HepG2 (cell line): ENCODE results near the gene TSNAXIP1. TPM values are rescaled to one million over a fixed set of nuclear protein-coding genes. Genes with fewer than 3 reads are reported as not detected.

ENCODE experiments used
- AGO2 ChIP-seq: fragments of 200-400 bp; formaldehyde crosslinking; optimal IDR thresholded peaks from 2 replicates; pipeline ENCODE3; 2017; ENCODE audit warnings: mild to moderate bottlenecking, low read depth, low read length, moderate library complexity
- CSRNP1 ChIP-seq: sonication (generic); formaldehyde crosslinking; IDR thresholded peaks from 2 replicates; pipeline ENCODE4 v1.8.1; 2023; ENCODE audit warnings: mild to moderate bottlenecking, missing genetic modification reagents
- FOXO4 ChIP-seq: sonication (generic); formaldehyde crosslinking; conservative IDR thresholded peaks from 2 replicates; pipeline ENCODE4 v1.8.1; 2023; ENCODE audit warnings: missing genetic modification reagents
- MLXIP ChIP-seq: sonication (generic); formaldehyde crosslinking; IDR thresholded peaks from 2 replicates; pipeline ENCODE4 v1.9.0; 2021; ENCODE audit warnings: missing genetic modification reagents, borderline replicate concordance
- PATZ1 ChIP-seq: sonication (generic); formaldehyde crosslinking; IDR thresholded peaks from 2 replicates; pipeline ENCODE4 v1.4.0; 2020; ENCODE audit warnings: missing genetic modification reagents
- PHF21A ChIP-seq: sonication (generic); formaldehyde crosslinking; IDR thresholded peaks from 2 replicates; pipeline ENCODE4 v1.5.0; 2020; ENCODE audit warnings: mild to moderate bottlenecking, missing genetic modification reagents
- RBM39 ChIP-seq: fragments of 200-400 bp; formaldehyde crosslinking; IDR thresholded peaks from one replicate; pipeline ENCODE4 v1.6.1; 2018; ENCODE audit warnings: antibody characterized with exemption, mild to moderate bottlenecking, low read depth, low read length; ENCODE audit not compliant: poor library complexity, severe bottlenecking
- SNAI1 ChIP-seq: sonication (generic); formaldehyde crosslinking; IDR thresholded peaks from 2 replicates; pipeline ENCODE4 v1.5.0; 2020; ENCODE audit warnings: mild to moderate bottlenecking, missing genetic modification reagents, borderline replicate concordance
- TCF12 ChIP-seq, 2 experiments: fragments of 450-650 bp in 1 of 2; sonication (generic) in 1 of 2; formaldehyde crosslinking in 1 of 2; IDR thresholded peaks; 2 replicates each; pipeline versions ENCODE4 v1.6.1 to v1.8.0; 2017 to 2022; ENCODE audit warnings: antibody characterized with exemption in 1 of 2, mild to moderate bottlenecking in 1 of 2, missing genetic modification reagents in 1 of 2, moderate library complexity in 1 of 2
- ZNF34 ChIP-seq: sonication (generic); formaldehyde crosslinking; IDR thresholded peaks from 2 replicates; pipeline ENCODE4 v1.4.0; 2020; ENCODE audit warnings: mild to moderate bottlenecking, missing genetic modification reagents, borderline replicate concordance
- ZNF350 ChIP-seq: sonication (generic); formaldehyde crosslinking; IDR thresholded peaks from 2 replicates; pipeline ENCODE4 v1.4.0; 2020; ENCODE audit warnings: mild to moderate bottlenecking, low read depth, missing genetic modification reagents, borderline replicate concordance
- ZZZ3 ChIP-seq: sonication (generic); formaldehyde crosslinking; IDR thresholded peaks from 2 replicates; pipeline ENCODE4 v1.4.0; 2020; ENCODE audit warnings: missing genetic modification reagents, mild to moderate bottlenecking, borderline replicate concordance
- polyA plus RNA-seq, 8 experiments: library from polyadenylated mRNA; depleted of rRNA in 3 of 8; stranded (reverse) in 7 of 8; unstranded in 1 of 8; fragments of >200 nt; fragmentation: Illumina TruSeq in 4 of 8; extraction: Trizol in 4 of 8; gene quantifications; 2 replicates each; pipeline versions ENCODE4 v1.2.1 to v1.2.3, GENCODE V29; 2011 to 2016; ENCODE audit warnings: low read depth in 4 of 8, missing spikeins in 1 of 8, mixed read lengths in 1 of 8; ENCODE audit not compliant: insufficient read depth in 1 of 8
- total RNA-seq, 5 experiments: library from RNA; depleted of rRNA; stranded (reverse); fragments of >200 nt; fragmentation: Illumina TruSeq; extraction: Trizol; gene quantifications; 2 replicates each; pipeline ENCODE4 v1.2.3, GENCODE V29; 2016; ENCODE audit warnings: low read depth in 1 of 5

The TSNAXIP1 gene
- total and polyA plus RNA-seq, 2 of the 13 experiments (the other 11 are each of a cell fraction or from before 2014, with no cell fraction given) = 0.37 to 0.86 TPM

- TF ChIP-seq CSRNP1 (CRISPR knock-in tag) = no peak
- TF ChIP-seq ZNF34 (CRISPR knock-in tag) = no peak
- TF ChIP-seq PATZ1 = no peak
- no peak for TF ChIP-seq PHF21A (CRISPR knock-in tag)
- TF ChIP-seq SNAI1 = 0 out of 2 replicates have a peak, but pooled peaks have one; percentile 59
- no peak for TF ChIP-seq ZNF350 (CRISPR knock-in tag)
- 0 out of 2 replicates have a peak, but pooled peaks have one; percentile 80 for TF ChIP-seq FOXO4 (CRISPR knock-in tag)
- no peak for TF ChIP-seq RBM39
- TF ChIP-seq TCF12 (IDR thresholded peaks at IDR 0.05) = no peak
- TF ChIP-seq TCF12 (CRISPR knock-in tag; IDR thresholded peaks at IDR 0.05) = no peak
- peak; percentile 18; the same call in 1 of the 2 replicates for TF ChIP-seq ZZZ3 (CRISPR knock-in tag)
- TF ChIP-seq MLXIP (CRISPR knock-in tag) = no peak
- TF ChIP-seq AGO2 = no peak
Measured at GRCh38 chr16:67873435-67874370, 67.0 kb downstream of the TSNAXIP1 start (continued).
